ENCODE measurements around the gene CDKN2AIPNL.

DNA sequence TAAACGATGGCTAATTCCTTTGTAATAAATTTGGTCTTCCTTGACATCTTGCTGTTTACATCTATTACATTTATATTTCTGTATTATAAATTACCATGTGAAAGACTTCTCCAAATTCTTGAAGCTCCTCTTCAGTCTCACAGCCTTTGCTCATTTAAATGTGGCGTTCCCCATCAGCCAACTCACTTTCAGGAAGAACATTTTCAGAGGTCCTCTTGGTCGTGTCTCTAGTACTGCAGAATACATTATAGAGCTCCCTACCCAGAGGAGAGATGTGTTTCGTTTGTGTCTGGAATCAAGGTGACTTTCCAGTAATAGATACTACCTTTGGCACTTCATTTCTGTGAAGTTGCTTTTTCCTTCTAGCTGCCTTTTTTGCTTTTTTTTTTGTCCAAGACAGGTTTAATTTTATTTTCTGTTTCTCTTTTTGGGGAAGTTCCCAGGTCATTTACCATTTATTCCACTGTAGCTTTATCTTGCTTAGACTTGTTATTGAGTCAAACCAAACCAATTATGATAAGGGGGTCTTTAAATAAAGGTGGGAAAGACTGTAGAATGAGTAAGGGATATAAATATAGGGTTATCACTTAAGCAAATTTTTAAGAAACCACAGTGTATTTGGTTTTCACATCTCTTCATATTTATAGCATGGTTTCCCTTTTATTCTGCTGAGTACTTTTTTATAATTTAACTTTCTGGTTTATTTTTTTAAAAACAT, 27.5 kb downstream of the CDKN2AIPNL start:
- TF ChIP-seq POLR2A (IDR thresholded peaks at IDR 0.05) = no peak
- TF ChIP-seq CTCF (IDR thresholded peaks at IDR 0.05) = no peak
